PC-3 (cell line): ENCODE results near the gene EXD3. TPM values are rescaled to one million over a fixed set of nuclear protein-coding genes. Genes with fewer than 3 reads are reported as not detected.

Experiments used
- microRNA-seq: library from miRNA; unstranded; fragments of <30 nt; microRNA quantifications from one replicate; pipeline ENCODE4 v1.1.0, GENCODE V29; 2020; ENCODE audit not compliant: unreplicated experiment
- total RNA-seq: library from RNA; depleted of rRNA; stranded (reverse); fragments of >200 nt; gene quantifications from 2 replicates; pipeline ENCODE4 v1.2.3, GENCODE V29; 2014; rRNA removed

Gene EXD3
- total RNA-seq, 1 experiment from 2014 or later = 1.9 TPM

Small RNA genes lying within 50 kb of the gene (microRNA-seq; reads per million reads assigned to microRNA genes)
- 1.3 reads per million for gene MIR7114

Other genes with a start within 250 kb of the EXD3 start
- 21.6 and 30.2 TPM in 2 replicates for gene ANAPC2, start 234.6 kb downstream of the EXD3 start, total RNA-seq
- gene SSNA1, start 234.5 kb downstream of the EXD3 start, total RNA-seq = 123 and 148 TPM in 2 replicates
- gene TPRN, start 222.4 kb downstream of the EXD3 start, total RNA-seq = 11.3 and 14.7 TPM in 2 replicates
- gene TMEM203, start 217.5 kb downstream of the EXD3 start, total RNA-seq = 31.3 and 36.4 TPM in 2 replicates
- gene NDOR1, start 217.5 kb downstream of the EXD3 start, total RNA-seq = 21.5 and 25.7 TPM in 2 replicates
- 1.7 and 2.8 TPM in 2 replicates for gene RNF208, start 200.9 kb downstream of the EXD3 start, total RNA-seq
- gene CYSRT1, start 198.0 kb downstream of the EXD3 start, total RNA-seq = 0.29 and 1.3 TPM in 2 replicates
- gene RNF224, start 195.7 kb downstream of the EXD3 start, total RNA-seq = 1.2 and 1.7 TPM in 2 replicates
- gene SLC34A3, start 192.3 kb downstream of the EXD3 start, total RNA-seq = 1.0 and 1.5 TPM in 2 replicates
- 424 and 599 TPM in 2 replicates for gene TUBB4B, start 181.9 kb downstream of the EXD3 start, total RNA-seq
- gene STPG3, start 171.9 kb downstream of the EXD3 start, total RNA-seq = not detected in 2 replicates
- gene NELFB, start 167.8 kb downstream of the EXD3 start, total RNA-seq = 50.7 and 69.5 TPM in 2 replicates
- 28.9 and 32.7 TPM in 2 replicates for gene TOR4A, start 145.4 kb downstream of the EXD3 start, total RNA-seq
- gene NRARP, start 120.9 kb downstream of the EXD3 start, total RNA-seq = 35.5 and 36.8 TPM in 2 replicates
- gene NOXA1, start 231 bp upstream of the EXD3 start, total RNA-seq = 0.51 and 1.6 TPM in 2 replicates
- 0.17 TPM in 1 of 2 replicates, not detected in the other for gene ENTPD8, start 18.2 kb upstream of the EXD3 start, total RNA-seq
- 29.5 and 30.8 TPM in 2 replicates for gene NSMF, start 36.2 kb upstream of the EXD3 start, total RNA-seq
- gene PNPLA7, start 127.2 kb upstream of the EXD3 start, total RNA-seq = 0.77 and 0.81 TPM in 2 replicates
- 159 and 193 TPM in 2 replicates for gene MRPL41, start 128.7 kb upstream of the EXD3 start, total RNA-seq
- gene DPH7, start 155.8 kb upstream of the EXD3 start, total RNA-seq = 35.1 and 40.9 TPM in 2 replicates
- 39.5 and 42.6 TPM in 2 replicates for gene ZMYND19, start 167.3 kb upstream of the EXD3 start, total RNA-seq
- gene ARRDC1, start 182.5 kb upstream of the EXD3 start, total RNA-seq = 77.5 and 78.0 TPM in 2 replicates
- 42.8 and 76.3 TPM in 2 replicates for gene EHMT1, start 195.8 kb upstream of the EXD3 start, total RNA-seq